Nephron (organoid): Measurements from ENCODE around the gene RAB44.
A peak's percentile ranks its signal among the peaks of the same experiment; 100 is the strongest.

Experiments
- H3K27ac Mint-ChIP-seq, 3 experiments: 2 replicates each; pipeline ENCODE4 v1.8.0; 2020; ENCODE audit warnings: mixed read lengths in 3 of 3, mild to moderate bottlenecking in 2 of 3, moderate library complexity in 1 of 3
- H3K27me3 Mint-ChIP-seq: 2 replicates; pipeline ENCODE4 v1.8.0; 2021; ENCODE audit warnings: low read depth, mild to moderate bottlenecking, moderate library complexity, mixed read lengths
- H3K36me3 Mint-ChIP-seq: 2 replicates; pipeline ENCODE4 v1.8.0; 2020; ENCODE audit warnings: low read depth, mixed read lengths
- H3K4me1 Mint-ChIP-seq: 2 replicates; pipeline ENCODE4 v1.8.0; 2020; ENCODE audit warnings: mixed read lengths
- H3K4me3 Mint-ChIP-seq, 3 experiments: 2 replicates each; pipeline ENCODE4 v1.8.0; 2020; ENCODE audit warnings: mild to moderate bottlenecking in 3 of 3, mixed read lengths in 3 of 3, moderate library complexity in 2 of 3
- H3K9me3 Mint-ChIP-seq: 2 replicates; pipeline ENCODE4 v1.8.0; 2020; ENCODE audit warnings: mixed read lengths
- CTCF ChIP-seq, 3 experiments: fragments of 200-600 bp; sonication (generic); IDR thresholded peaks; one replicate each; pipeline ENCODE4 v1.5.0; 2021; ENCODE audit warnings: antibody characterized with exemption in 3 of 3; ENCODE audit not compliant: unreplicated experiment in 3 of 3

The RAB44 gene

GRCh38 chr6:36765190-36765589 is 67.6 kb downstream of the RAB44 start:
- Mint-ChIP-seq H3K27ac (peak overlapping the region in 2 of 3 experiments; percentile 65 to 78), H3K9me3 (no peaks in the 10 kb centered on the region), H3K4me3 (no peak overlapping the region), H3K4me1 (peaks cover 22% of the 10 kb centered on the region), H3K36me3 (no peaks in the 10 kb centered on the region), H3K27me3 (peaks cover 8% of the 10 kb centered on the region)
- no peak for TF ChIP-seq CTCF (IDR thresholded peaks at IDR 0.05; ENCODE audit: unreplicated experiment in 3 of 3)

- Mint-ChIP-seq H3K27ac (peak overlapping the region; percentile 65 to 78 (median 74)), H3K4me3 (peak overlapping the region in 1 of 3 experiments; percentile 43), H3K9me3 (no peaks in the 10 kb centered on the region), H3K36me3 (no peaks in the 10 kb centered on the region), H3K27me3 (peaks cover 11% of the 10 kb centered on the region), H3K4me1 (peaks cover 22% of the 10 kb centered on the region)
- peak; percentile 84 to 94 (median 85) for TF ChIP-seq CTCF (IDR thresholded peaks at IDR 0.05; ENCODE audit: unreplicated experiment in 3 of 3)
Measured at GRCh38 chr6:36765594-36766398, 68.2 kb downstream of the RAB44 start.

GRCh38 chr6:36766399-36766945 is 68.8 kb downstream of the RAB44 start:
- no peaks in the 10 kb centered on the region for H3K9me3 Mint-ChIP-seq
- H3K27ac Mint-ChIP-seq: peak overlapping the region; percentile 54 to 78 (median 74)
- no peaks in the 10 kb centered on the region for H3K36me3 Mint-ChIP-seq
- no peak for TF ChIP-seq CTCF (IDR thresholded peaks at IDR 0.05; ENCODE audit: unreplicated experiment in 3 of 3)
- H3K4me3 Mint-ChIP-seq: peak overlapping the region in 1 of 3 experiments; percentile 43
- peaks cover 11% of the 10 kb centered on the region for H3K27me3 Mint-ChIP-seq
- H3K4me1 Mint-ChIP-seq: peaks cover 22% of the 10 kb centered on the region

DNA sequence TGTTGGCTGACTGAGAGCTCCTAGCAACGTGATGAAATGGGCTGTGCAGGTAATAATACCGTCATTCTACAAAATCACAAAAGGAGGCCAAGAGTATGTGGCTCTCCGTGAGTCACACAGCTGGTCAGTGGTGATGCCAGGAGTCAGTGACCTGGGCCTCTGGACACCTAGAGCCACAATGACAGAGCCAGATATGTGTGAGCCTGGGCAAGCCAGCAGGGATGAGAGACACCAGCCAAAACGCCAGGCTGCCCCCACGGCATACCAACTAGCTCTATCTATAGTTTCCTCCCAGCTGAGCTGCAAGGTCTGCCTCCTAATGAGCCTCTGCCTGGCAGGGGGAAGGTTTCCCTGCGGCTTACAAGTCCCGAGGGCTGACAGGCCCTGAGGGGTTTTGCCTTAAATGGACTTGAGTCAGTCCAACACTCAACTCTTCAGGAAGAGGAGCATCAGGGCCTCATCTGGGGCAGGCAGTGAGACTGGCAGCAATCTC is 71.6 kb downstream of the RAB44 start:
- Mint-ChIP-seq H3K27me3 (peaks cover 16% of the 10 kb centered on the region), H3K27ac (peak overlapping the region in 2 of 3 experiments; percentile 50 to 58), H3K36me3 (no peaks in the 10 kb centered on the region), H3K9me3 (no peaks in the 10 kb centered on the region), H3K4me1 (peaks cover 22% of the 10 kb centered on the region), H3K4me3 (no peak overlapping the region)
- TF ChIP-seq CTCF (IDR thresholded peaks at IDR 0.05; ENCODE audit: unreplicated experiment in 3 of 3): no peak

DNA sequence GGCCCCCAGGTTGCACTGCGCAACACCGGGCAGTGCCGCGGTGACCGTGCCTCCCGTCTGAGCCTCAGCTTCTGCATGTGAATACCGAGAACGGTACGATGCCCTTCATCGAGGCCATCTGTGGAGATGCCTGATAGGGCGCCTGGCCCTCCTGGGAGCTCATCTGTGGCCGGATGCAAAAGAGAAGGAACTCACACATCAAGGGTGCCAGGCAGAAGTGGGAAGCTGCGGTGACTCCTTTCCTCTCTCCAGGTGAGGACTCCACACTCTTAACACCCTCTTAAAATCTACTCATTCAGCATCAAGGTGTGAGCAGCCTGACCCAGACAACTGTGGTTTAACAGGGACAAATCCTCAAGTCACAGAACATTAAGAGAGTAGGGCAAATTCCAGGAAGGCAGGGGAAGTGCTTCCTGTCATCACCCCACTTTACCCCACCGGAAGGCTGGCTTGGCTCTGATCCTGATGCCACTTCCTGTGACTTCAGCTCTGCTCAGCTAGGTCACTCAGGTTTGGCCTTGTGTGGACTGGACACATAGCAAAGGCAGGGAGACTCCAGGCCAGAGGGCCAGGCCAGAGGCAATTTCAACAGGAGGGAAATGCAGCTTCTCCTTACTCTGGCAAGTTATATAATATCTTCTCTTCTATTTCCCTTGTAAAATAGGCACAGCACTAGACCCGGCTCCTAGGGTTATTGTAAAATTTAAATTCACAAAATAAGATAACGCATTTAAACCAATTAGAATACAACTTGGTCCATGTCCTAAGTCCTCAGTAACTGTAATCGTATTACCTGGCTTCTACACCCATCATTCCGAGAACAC is 72.3 kb downstream of the RAB44 start:
- Mint-ChIP-seq H3K36me3 (no peaks in the 10 kb centered on the region), H3K4me3 (no peak overlapping the region), H3K9me3 (no peaks in the 10 kb centered on the region), H3K27ac (no peak overlapping the region), H3K27me3 (peaks cover 16% of the 10 kb centered on the region), H3K4me1 (peaks cover 22% of the 10 kb centered on the region)
- no peak for TF ChIP-seq CTCF (IDR thresholded peaks at IDR 0.05; ENCODE audit: unreplicated experiment in 3 of 3)
